GM18909 (cell line): ENCODE data around the gene RASSF8.

Experiments
- ATAC-seq: cut with Tn5 transposase; IDR thresholded peaks from one replicate; pipeline ENCODE4 v1.9.1; 2021; ENCODE audit warnings: mild to moderate bottlenecking; ENCODE audit not compliant: unreplicated experiment, poor library complexity

The RASSF8 gene

GRCh38 chr12:26097046-26097878 is 138.8 kb downstream of the RASSF8 start:
- ATAC-seq: no peak

- no peak for ATAC-seq
Measured at GRCh38 chr12:26100666-26101349, 142.3 kb downstream of the RASSF8 start.

GRCh38 chr12:26101350-26101734 is 142.9 kb downstream of the RASSF8 start:
- no peak for ATAC-seq

GRCh38 chr12:26101763-26102162 is 143.3 kb downstream of the RASSF8 start:
- no peak for ATAC-seq

GRCh38 chr12:26102953-26103352 is 144.5 kb downstream of the RASSF8 start:
- no peak for ATAC-seq

- ATAC-seq: no peak
Measured at GRCh38 chr12:26106347-26106746, 147.9 kb downstream of the RASSF8 start.

GRCh38 chr12:26108915-26109314 is 150.4 kb downstream of the RASSF8 start:
- no peak for ATAC-seq

GRCh38 chr12:26109343-26109881 is 150.9 kb downstream of the RASSF8 start:
- ATAC-seq: no peak

GRCh38 chr12:26112232-26112631 is 153.8 kb downstream of the RASSF8 start:
- no peak for ATAC-seq

GRCh38 chr12:26112703-26113147 is 154.2 kb downstream of the RASSF8 start:
- ATAC-seq: no peak

GRCh38 chr12:26113181-26113654 is 154.7 kb downstream of the RASSF8 start:
- no peak for ATAC-seq

- peak; percentile 68 for ATAC-seq
Measured at GRCh38 chr12:26113853-26114719, 155.6 kb downstream of the RASSF8 start.

GRCh38 chr12:26114720-26115401 is 156.4 kb downstream of the RASSF8 start:
- no peak for ATAC-seq

GRCh38 chr12:26116829-26117715 is 158.6 kb downstream of the RASSF8 start:
- ATAC-seq: no peak

- no peak for ATAC-seq
Measured at GRCh38 chr12:26118308-26118707, 159.8 kb downstream of the RASSF8 start.

- ATAC-seq: peak; percentile 48
Measured at GRCh38 chr12:26119391-26119989, 161.0 kb downstream of the RASSF8 start.

GRCh38 chr12:26120561-26121274 is 162.2 kb downstream of the RASSF8 start:
- no peak for ATAC-seq
